Trophoblast cell (in vitro differentiated cells and primary cell): ENCODE measurements around the gene RERG.

Experiments used
- DNase-seq, 2 donors: peaks; one replicate each; pipeline ENCODE4 v3.0.0-alpha.2; 2016
- H2AFZ ChIP-seq: 2 replicates; pipeline ENCODE4 v1.6.1; 2013; ENCODE audit warnings: low read length, moderate library complexity, mild to moderate bottlenecking; ENCODE audit not compliant: insufficient read depth, poor library complexity
- H2AK5ac ChIP-seq: 2 replicates; pipeline ENCODE4 v1.6.1; 2013; ENCODE audit warnings: mild to moderate bottlenecking, low read length
- H2BK120ac ChIP-seq: 2 replicates; pipeline ENCODE4 v1.6.1; 2013; ENCODE audit warnings: low read length, mild to moderate bottlenecking, moderate library complexity; ENCODE audit not compliant: insufficient read depth, poor library complexity
- H2BK12ac ChIP-seq: 2 replicates; pipeline ENCODE4 v1.6.1; 2013; ENCODE audit warnings: mild to moderate bottlenecking, low read length, moderate library complexity
- H2BK5ac ChIP-seq: 2 replicates; pipeline ENCODE4 v1.6.1; 2013; ENCODE audit warnings: low read length, low read depth, moderate library complexity, mild to moderate bottlenecking; ENCODE audit not compliant: poor library complexity
- H3K14ac ChIP-seq: 2 replicates; pipeline ENCODE4 v1.6.1; 2013; ENCODE audit warnings: mild to moderate bottlenecking, low read length
- H3K18ac ChIP-seq: 2 replicates; pipeline ENCODE4 v1.6.1; 2013; ENCODE audit warnings: mild to moderate bottlenecking, low read length
- H3K23ac ChIP-seq: 2 replicates; pipeline ENCODE4 v1.6.1; 2013; ENCODE audit warnings: low read length
- H3K27ac ChIP-seq: 2 replicates; pipeline ENCODE4 v1.5.1; 2013; ENCODE audit warnings: low read depth, mild to moderate bottlenecking, inconsistent platforms, low read length, moderate library complexity
- H3K27me3 ChIP-seq: 2 replicates; pipeline ENCODE4 v1.6.1; 2013; ENCODE audit warnings: inconsistent platforms, mild to moderate bottlenecking, low read length, moderate library complexity; ENCODE audit not compliant: insufficient read depth
- H3K36me3 ChIP-seq, 2 experiments: 1 replicate in 1 of 2; 2 replicates in 1 of 2; pipeline ENCODE4 v1.6.1; 2013; ENCODE audit warnings: low read length in 2 of 2, mild to moderate bottlenecking in 2 of 2, moderate library complexity in 1 of 2; ENCODE audit not compliant: insufficient read depth in 2 of 2, control insufficient read depth in 1 of 2
- H3K4ac ChIP-seq: 2 replicates; pipeline ENCODE4 v1.6.1; 2013; ENCODE audit warnings: low read depth, mild to moderate bottlenecking, low read length, moderate library complexity
- H3K4me1 ChIP-seq, 2 experiments: 1 replicate in 1 of 2; 2 replicates in 1 of 2; pipeline ENCODE4 v1.6.1; 2013; ENCODE audit warnings: low read length in 2 of 2, mild to moderate bottlenecking in 2 of 2, moderate library complexity in 1 of 2; ENCODE audit not compliant: insufficient read depth in 2 of 2, control insufficient read depth in 1 of 2
- H3K4me2 ChIP-seq: 2 replicates; pipeline ENCODE4 v1.6.1; 2013; ENCODE audit warnings: inconsistent platforms, mild to moderate bottlenecking, low read length, moderate library complexity
- H3K4me3 ChIP-seq: 2 replicates; pipeline ENCODE4 v1.5.1; 2013; ENCODE audit warnings: mild to moderate bottlenecking, low read depth, low read length, inconsistent platforms
- H3K79me1 ChIP-seq: one replicate; pipeline ENCODE4 v1.6.1; 2013; ENCODE audit warnings: low read length
- H3K79me2 ChIP-seq: 2 replicates; pipeline ENCODE4 v1.6.1; 2013; ENCODE audit warnings: low read length, mild to moderate bottlenecking; ENCODE audit not compliant: control insufficient read depth, insufficient read depth, poor library complexity
- H3K9ac ChIP-seq: 2 replicates; pipeline ENCODE4 v1.6.1; 2013; ENCODE audit warnings: mild to moderate bottlenecking, low read length
- H3K9me3 ChIP-seq: 2 replicates; pipeline ENCODE4 v1.6.1; 2013; ENCODE audit warnings: low read depth, mild to moderate bottlenecking, control low read depth, inconsistent platforms, low read length; ENCODE audit not compliant: insufficient read depth
- H4K12ac ChIP-seq: 2 replicates; pipeline ENCODE4 v1.6.1; 2013; ENCODE audit warnings: low read depth, mild to moderate bottlenecking, low read length, moderate library complexity
- H4K8ac ChIP-seq: 2 replicates; pipeline ENCODE4 v1.6.1; 2013; ENCODE audit warnings: low read depth, mild to moderate bottlenecking, low read length, moderate library complexity
- H4K91ac ChIP-seq: one replicate; pipeline ENCODE4 v1.6.1; 2013; ENCODE audit warnings: low read depth, mild to moderate bottlenecking, low read length, moderate library complexity
- WGBS: extraction: QIAGEN DNeasy Blood & Tissue Kit; methylation state at CpG from one replicate; pipeline ENCODE4 v1.1.7; 2013; ENCODE audit warnings: missing lambda C conversion rate; ENCODE audit not compliant: insufficient read length, insufficient coverage; ENCODE audit errors: extremely low coverage; 5-methylcytosine and 5-hydroxymethylcytosine counted together

RERG gene

GRCh38 chr12:15220451-15220850 lies 766 bp downstream of the RERG start:
- no peak for DNase-seq
- Histone ChIP-seq H2BK12ac (no peak overlapping the region), H2BK120ac (no peak overlapping the region), H3K14ac (no peak overlapping the region), H3K4me3 (no peak overlapping the region), H3K27me3 (peaks cover 3% of the 10 kb centered on the region), H3K4me2 (peak overlapping the region; percentile 96), H4K8ac (no peak overlapping the region), H2AK5ac (no peak overlapping the region), H3K23ac (no peak overlapping the region), H3K79me1 (no peaks in the 10 kb centered on the region), H2AFZ (no peak overlapping the region), H3K18ac (no peak overlapping the region), H3K4me1 (peaks cover 2 to 8% of the 10 kb centered on the region in 2 experiments), H3K9me3 (no peaks in the 10 kb centered on the region), H3K36me3 (no peaks in the 10 kb centered on the region), H3K4ac (no peak overlapping the region), H3K9ac (no peak overlapping the region), H4K91ac (no peak overlapping the region), H3K27ac (no peak overlapping the region), H3K79me2 (no peaks in the 10 kb centered on the region), H4K12ac (no peak overlapping the region), H2BK5ac (no peak overlapping the region)
- no CpG with 5 or more reads among the region's 4 CpGs for WGBS

GRCh38 chr12:15218794-15219193 lies 2.4 kb downstream of the RERG start:
- no peak overlapping the region for H2AFZ ChIP-seq
- no CpG with 5 or more reads among the region's 6 CpGs for WGBS
- H4K8ac ChIP-seq = no peak overlapping the region

GRCh38 chr12:15216036-15216889 lies 5.0 kb downstream of the RERG start:
- WGBS = no CpG with 5 or more reads among the region's 5 CpGs
- Histone ChIP-seq H4K12ac (no peak overlapping the region), H3K9ac (no peak overlapping the region), H3K18ac (no peak overlapping the region), H4K91ac (no peak overlapping the region), H2BK120ac (no peak overlapping the region), H3K23ac (no peak overlapping the region), H3K4me1 (peaks cover 0 to 5% of the 10 kb centered on the region in 2 experiments), H2AK5ac (no peak overlapping the region), H2BK12ac (no peak overlapping the region), H3K4me3 (no peak overlapping the region), H3K79me1 (no peaks in the 10 kb centered on the region), H4K8ac (no peak overlapping the region), H3K79me2 (no peaks in the 10 kb centered on the region), H2BK5ac (no peak overlapping the region), H3K36me3 (no peaks in the 10 kb centered on the region), H3K14ac (no peak overlapping the region), H3K4me2 (no peak overlapping the region), H3K27me3 (peaks cover 3% of the 10 kb centered on the region), H3K27ac (no peak overlapping the region), H3K4ac (no peak overlapping the region), H3K9me3 (no peaks in the 10 kb centered on the region), H2AFZ (no peak overlapping the region)
- DNase-seq = no peak

More at GRCh38 chr12:15218794-15219193, 2.4 kb downstream of the RERG start:
- Histone ChIP-seq H3K4me3 (no peak overlapping the region), H2BK12ac (no peak overlapping the region), H3K79me1 (no peaks in the 10 kb centered on the region), H4K91ac (no peak overlapping the region), H2BK120ac (no peak overlapping the region), H3K4ac (no peak overlapping the region), H3K27me3 (peaks cover 3% of the 10 kb centered on the region), H2BK5ac (no peak overlapping the region), H3K18ac (no peak overlapping the region), H3K4me1 (peaks cover 2 to 8% of the 10 kb centered on the region in 2 experiments), H3K9ac (no peak overlapping the region), H4K12ac (no peak overlapping the region), H3K9me3 (no peaks in the 10 kb centered on the region), H3K36me3 (no peaks in the 10 kb centered on the region), H3K23ac (no peak overlapping the region), H3K79me2 (no peaks in the 10 kb centered on the region), H2AK5ac (no peak overlapping the region), H3K27ac (no peak overlapping the region), H3K4me2 (no peak overlapping the region), H3K14ac (no peak overlapping the region)
- DNase-seq = no peak

GRCh38 chr12:15214851-15215601 lies 6.2 kb downstream of the RERG start:
- no peak overlapping the region for H3K4me2 ChIP-seq
- H2AK5ac ChIP-seq = no peak overlapping the region
- no peak overlapping the region for H3K27ac ChIP-seq
- no peak overlapping the region for H3K4ac ChIP-seq
- no peak overlapping the region for H2AFZ ChIP-seq
- no peak overlapping the region for H3K23ac ChIP-seq
- no peak overlapping the region for H3K4me3 ChIP-seq
- H4K91ac ChIP-seq = no peak overlapping the region
- no peaks in the 10 kb centered on the region for H3K27me3 ChIP-seq
- no peaks in the 10 kb centered on the region for H3K79me1 ChIP-seq
- no peak overlapping the region for H3K9ac ChIP-seq
- H3K18ac ChIP-seq = no peak overlapping the region
- no peak for DNase-seq
- H2BK12ac ChIP-seq = no peak overlapping the region
- no peak overlapping the region for H3K14ac ChIP-seq
- no peaks in the 10 kb centered on the region for H3K79me2 ChIP-seq
- no peaks in the 10 kb centered on the region for H3K4me1 ChIP-seq
- H4K8ac ChIP-seq = no peak overlapping the region
- no peaks in the 10 kb centered on the region for H3K9me3 ChIP-seq
- H3K36me3 ChIP-seq = no peaks in the 10 kb centered on the region
- H2BK5ac ChIP-seq = no peak overlapping the region
- H4K12ac ChIP-seq = no peak overlapping the region
- no CpG with 5 or more reads among the region's 6 CpGs for WGBS
- no peak overlapping the region for H2BK120ac ChIP-seq
